HG02571 (cell line): ENCODE measurements around the gene ATP8B2.
"Not testable (repeated sequence)": the region's sequence is repeated elsewhere in the genome, so short reads cannot be mapped to it uniquely, and the experiment has no call there.

Experiments
- ATAC-seq: cut with Tn5 transposase; IDR thresholded peaks from one replicate; pipeline ENCODE4 v1.9.1; 2021; ENCODE audit warnings: mild to moderate bottlenecking, moderate library complexity; ENCODE audit not compliant: unreplicated experiment

Gene ATP8B2

DNA sequence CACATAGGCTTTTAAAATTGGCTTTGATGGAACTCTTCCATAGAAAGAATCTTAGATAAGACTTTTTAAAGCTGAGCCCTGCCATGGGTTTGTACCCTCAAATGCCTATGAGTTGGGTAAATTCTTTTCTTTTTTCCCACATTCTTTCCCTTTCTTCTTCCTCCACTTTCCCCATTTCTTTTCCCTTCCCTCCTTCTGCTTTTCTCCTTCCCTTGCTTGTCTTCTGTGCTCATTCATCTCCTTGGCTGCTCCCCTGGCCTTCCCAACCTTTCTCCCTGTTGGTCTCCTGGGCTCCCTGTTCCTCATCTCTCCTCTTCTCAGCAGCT, 3.8 kb upstream of the ATP8B2 start:
- not testable (repeated sequence) for ATAC-seq

DNA sequence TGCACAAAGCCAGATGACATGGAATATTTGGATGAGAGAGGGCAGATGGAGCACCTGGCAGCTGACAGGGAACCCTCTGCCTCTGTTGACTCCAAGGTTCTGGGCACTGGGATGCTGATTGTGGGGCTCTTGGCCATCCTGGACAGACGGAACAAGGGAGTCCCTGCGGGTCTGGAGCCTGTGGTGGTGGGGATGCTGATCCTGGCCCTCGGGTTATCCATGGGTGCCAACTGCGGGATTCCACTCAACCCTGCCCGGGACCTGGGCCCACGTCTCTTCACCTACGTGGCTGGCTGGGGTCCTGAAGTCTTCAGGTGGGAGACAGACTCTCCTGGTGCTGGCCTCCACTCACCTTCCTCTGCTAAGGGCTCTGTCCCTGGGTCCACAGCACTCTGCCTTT, 1.8 kb upstream of the ATP8B2 start:
- ATAC-seq, result no peak

DNA sequence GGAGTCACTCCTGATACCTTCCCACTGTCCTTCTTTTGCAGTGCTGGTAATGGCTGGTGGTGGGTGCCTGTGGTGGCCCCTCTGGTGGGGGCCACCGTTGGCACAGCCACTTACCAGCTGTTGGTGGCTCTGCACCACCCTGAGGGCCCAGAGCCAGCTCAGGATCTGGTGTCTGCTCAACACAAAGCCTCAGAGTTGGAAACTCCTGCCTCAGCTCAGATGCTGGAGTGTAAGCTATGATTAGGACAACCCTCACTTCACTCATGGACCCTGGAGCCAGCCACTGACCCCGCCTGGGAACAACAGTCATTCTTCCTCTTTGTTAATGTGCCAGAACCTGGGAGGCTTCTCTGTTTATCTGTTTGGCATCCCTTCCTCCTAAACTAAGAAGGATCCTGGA, 1.1 kb upstream of the ATP8B2 start:
- ATAC-seq, result no peak

DNA sequence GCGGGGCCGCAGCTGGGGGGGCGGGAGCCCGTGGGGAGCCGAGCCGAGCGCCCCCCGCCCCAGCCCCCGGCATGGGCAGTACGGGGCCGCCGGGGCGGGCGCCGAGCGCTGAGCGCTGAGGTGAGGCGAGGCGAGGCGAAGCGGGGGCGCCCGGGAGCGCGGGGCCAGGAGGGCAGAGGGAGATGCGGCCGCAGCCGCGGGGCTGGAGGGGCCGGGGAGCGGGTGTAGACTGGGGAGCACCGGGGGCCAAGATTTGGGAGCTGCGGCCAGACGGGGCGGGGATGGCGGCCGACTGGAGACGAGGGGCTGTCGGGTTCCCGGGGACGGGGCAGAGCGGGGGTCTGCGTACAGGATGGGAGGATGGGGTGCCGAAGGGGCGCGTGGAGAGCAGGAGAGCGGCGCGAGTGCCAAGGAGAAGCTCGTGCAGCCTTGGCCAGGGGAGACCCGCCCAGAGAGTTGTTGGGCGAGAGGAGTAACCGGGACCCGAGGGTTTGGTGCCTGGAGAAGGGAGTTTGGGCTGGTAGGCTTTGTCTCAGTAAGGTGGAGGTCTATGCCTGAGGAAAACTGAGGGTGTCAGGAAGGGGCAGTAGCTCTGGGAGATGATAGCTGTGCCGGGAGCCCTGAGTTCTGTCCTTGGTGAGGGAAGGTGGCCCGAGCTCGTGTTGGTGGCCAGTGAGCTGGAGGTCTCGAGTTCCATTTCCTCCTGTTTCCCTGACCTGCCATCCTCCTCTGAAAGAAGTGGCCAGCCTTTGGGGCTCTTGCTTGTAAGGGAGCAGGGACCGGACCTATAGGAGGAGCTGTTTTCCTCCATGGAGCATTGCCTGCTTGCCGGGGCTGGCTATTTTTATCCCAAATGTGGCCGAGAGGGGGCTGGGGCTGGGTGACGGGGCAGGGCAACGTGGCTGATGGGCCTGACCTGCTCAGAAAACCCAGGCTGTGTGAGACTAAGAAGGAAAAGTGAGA, 539 bp downstream of the ATP8B2 start:
- no peak for ATAC-seq

DNA sequence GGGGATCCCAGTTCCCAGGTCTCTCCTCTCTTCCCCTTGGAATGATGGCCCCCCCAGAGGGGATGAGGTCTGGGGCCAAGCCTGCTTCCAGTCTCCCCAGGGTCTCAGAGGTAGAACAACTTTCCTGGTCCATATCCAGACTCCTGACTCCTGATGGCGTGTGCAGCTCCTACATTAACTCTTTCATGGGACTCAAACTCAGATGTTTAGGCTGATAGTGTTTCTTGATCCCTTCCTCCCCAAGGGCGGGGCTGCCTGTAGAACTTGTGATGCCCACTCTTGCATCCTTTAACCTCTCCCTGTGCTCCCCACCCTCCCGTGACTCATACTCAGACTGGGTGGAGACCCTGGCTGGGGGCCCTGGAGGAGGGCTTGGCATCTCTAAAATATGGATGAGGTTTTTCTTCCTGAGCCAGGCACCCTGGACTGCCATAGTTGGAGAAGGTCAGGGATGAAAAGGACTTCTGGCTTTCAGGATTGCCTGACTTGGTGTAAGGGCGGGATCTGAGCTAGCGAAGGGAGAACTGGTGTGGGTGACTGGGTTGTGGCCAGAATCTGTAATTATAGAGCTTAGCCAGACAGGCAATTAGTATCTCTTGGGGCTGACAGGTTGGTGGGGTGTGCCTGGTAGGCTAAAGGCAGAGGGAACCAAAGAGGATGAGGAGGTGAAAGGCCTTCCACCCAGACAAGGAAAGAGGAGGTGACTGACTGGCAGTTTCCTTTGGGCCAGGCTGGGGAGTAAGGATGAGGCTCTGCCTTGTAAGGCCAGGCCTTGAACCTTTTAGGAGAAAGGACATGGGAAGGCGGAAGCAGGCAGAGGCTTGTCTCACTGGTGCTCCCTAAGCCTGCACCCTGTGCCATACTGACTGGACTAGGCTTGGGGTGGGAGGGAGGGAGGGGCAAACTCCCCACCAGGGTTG, 1.5 kb downstream of the ATP8B2 start:
- no peak for ATAC-seq

DNA sequence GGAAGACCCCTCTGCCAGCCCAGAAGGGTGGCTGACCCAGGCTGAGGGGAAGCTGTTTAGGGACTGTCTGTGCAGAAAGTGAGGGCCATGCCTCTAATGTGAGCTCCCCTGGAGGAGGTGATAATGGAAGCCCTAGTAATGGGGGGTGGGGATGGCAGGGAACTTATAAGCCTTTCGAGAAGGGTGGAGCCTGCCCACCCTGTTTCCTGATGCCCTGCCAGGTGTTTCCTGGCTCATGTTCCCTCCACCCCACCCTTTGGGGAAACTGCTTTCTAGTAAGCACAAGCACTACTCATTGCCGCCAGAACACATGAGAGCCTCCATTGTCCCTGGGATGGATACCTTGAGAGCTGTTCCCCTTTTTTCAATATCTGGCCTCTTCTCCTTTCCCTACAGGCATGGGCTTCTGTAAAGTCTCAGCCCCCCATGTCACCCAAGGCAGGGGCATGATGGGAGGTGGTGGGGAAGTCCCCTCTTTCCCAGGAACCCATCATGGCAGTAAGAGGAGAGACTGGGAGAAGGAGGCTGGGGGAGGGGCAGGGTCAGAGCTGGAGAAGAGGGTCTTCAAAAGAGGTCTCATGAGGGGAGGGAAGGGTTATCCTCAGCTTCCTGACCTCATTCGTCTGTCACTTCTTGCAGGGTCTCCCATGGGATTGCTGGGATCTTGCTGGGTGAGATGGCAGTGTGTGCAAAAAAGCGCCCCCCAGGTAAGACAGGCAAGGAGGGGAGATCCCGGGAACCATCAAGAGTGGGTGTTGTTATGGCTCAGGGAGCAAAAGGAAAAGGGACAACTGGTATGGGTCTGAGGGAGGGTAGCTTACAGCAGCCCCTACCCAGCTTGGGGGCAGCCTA, 2.4 kb downstream of the ATP8B2 start:
- no peak for ATAC-seq

DNA sequence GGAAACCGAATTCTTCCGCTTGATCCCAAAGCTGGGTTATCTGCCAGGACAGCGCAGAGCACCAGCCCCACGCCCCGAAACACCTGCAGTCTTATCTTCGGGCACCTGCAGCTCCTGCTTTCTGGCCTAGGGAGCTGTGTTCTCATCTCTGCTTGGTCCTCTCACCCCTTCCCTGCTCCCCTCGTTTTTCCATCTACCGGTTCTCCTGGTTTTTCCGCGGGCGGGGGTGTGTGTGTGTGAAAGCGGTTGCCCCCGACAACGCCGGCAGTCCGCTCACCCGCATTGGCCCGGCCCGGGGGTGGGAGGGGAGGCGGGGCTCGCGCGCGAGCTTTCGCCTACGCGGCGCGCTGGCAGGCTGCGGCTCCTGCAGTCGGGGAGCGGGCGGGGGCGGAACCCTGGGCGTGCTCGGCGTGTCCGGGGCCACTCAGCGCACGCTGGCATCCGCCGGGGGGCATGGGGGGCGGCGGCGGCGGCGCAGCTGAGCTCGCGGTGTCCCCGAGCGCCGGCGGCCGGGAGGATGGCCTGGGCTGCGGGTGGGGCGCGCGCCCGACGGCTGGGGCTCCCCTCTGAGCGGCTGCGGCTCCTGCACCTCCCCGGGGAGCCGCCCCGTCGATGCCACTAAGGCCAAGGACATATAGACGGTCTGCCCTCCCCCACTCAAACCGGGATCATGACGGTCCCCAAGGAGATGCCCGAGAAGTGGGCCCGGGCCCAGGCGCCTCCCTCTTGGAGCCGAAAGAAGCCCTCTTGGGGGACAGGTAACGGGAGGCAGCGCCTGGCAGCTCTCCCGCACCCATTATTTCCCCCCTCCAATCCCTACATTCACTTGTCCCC, 3.2 kb downstream of the ATP8B2 start:
- ATAC-seq, result no peak

DNA sequence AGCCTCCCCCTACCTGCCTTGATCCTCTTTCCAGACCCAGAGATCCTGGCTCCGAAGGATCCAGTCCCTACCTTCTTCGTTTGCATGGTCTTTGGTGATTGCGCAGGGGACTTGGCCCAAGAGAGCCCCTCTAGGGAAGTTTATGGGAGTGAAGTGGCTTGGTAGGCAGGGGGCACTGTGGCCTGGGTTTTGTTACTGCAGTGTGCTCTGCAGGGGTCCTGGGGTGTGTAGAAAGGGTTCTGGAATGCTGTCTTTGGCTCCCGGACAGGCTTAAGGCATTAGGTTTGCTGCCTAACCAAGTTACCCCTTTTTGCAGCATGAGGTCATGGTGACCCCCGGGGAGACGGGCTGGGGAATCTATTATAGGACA, 3.8 kb downstream of the ATP8B2 start:
- no peak for ATAC-seq

DNA sequence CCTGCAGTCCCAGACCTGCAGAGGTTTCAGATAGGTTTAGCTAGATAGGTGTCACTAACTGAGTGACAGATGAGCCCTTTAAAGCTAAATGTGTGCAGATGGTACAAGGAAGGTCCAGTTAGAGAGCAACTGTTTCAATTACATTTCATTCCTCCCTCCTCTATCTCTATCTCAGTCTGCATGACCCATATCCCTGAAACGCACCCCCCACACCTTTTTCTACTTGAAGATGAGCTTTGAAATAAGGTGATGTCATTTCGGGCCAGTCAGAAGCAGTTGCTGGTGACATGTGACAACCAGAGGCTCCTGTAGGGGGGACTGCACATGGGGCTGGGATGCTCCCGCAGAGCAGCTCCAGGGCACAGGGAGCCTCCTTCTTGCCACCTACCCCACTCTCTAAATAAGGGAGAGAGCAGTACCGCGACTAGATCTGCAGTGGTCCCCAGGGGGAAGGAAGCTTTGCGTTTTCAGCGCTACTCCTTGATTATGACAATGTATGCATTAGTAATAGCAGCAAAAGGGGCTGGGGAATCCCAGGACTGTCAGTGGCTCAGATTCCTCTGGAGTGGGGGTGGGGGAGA, 4.3 kb downstream of the ATP8B2 start:
- ATAC-seq, result no peak

DNA sequence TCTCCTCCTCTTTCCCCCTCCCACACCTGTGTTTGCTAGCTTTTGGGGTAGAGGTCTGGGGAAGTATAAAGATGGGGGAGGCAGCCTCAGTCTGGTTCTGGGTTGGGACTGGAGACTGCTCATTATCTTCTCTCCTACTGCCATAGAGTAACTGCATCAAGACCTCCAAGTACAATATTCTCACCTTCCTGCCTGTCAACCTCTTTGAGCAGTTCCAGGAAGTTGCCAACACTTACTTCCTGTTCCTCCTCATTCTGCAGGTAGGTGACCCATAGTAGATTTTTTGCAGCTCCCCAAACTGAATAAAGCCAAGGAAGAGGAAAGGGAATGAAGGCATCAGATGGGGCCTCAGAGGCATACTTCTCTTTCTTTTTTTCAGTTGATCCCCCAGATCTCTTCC, 5.3 kb downstream of the ATP8B2 start:
- ATAC-seq, result no peak

DNA sequence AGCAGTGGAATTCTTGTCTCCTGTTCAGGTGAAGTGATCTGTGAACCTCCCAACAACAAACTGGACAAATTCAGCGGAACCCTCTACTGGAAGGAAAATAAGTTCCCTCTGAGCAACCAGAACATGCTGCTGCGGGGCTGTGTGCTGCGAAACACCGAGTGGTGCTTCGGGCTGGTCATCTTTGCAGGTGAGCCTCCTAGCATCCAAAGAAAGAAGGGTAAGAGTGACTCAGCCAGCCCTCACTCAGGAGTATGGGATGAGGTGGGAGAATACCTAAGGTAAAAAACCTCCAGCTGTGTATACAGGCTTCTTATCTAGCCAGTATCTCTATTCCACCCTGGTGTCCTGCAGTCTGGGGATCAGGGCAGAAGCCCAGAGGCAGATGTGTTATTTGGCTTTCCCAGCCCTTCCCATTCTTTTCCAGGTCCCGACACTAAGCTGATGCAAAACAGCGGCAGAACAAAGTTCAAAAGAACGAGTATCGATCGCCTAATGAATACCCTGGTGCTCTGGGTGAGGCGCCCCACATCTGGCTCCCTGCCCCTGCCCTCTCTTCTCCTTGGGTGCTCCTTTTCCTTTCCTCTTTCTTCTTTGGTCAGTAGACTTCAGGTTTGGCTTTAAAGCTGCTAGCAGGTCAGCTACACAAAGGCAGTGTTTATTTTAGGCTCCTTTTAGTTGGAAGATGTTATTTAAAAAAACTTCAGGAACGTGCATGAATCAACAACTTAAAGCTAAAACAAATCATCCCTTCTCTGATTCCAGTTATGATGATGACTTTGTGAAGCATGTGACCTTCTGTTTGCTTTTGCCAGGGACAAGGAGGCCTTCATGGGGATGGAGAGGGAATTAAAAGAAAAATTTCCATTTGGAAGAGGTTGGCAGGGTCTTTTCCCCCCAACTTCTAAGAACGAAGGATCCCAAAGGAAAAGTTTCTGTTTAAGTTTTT, 9.0 kb downstream of the ATP8B2 start:
- ATAC-seq, result no peak

DNA sequence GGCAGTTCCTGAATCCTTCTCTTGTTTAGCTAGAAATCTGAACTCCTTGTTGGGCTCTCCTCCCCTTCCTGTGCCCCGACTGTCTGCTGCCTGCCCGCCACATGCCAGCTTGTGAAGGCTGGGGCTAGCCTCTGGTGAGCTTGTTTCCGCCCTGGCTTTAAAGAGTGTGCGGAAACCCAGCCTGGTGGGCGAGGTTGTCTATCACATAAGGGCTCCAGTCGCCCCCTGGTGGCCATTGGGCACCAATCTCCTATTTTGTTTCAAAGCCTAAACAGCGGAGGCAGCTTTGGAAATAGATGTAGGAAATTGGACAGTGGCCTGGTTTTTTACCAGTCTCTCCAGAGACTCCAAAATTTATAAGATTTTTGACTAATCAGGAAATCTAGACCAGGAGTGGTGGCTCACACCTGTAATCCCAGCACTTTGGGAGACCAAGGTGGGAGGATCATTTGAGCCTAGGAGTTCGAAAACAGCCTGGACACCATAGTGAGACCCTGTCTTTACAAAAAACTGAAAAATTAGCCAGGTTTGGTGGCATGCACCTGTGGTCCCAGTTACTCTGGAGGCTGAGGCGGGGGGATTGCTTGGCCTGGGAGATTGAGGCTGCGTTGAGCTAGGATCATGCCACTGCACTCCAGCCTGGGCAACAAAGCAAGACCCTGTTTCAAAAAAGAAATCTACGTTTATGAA, 9.8 kb downstream of the ATP8B2 start:
- ATAC-seq, result no peak

DNA sequence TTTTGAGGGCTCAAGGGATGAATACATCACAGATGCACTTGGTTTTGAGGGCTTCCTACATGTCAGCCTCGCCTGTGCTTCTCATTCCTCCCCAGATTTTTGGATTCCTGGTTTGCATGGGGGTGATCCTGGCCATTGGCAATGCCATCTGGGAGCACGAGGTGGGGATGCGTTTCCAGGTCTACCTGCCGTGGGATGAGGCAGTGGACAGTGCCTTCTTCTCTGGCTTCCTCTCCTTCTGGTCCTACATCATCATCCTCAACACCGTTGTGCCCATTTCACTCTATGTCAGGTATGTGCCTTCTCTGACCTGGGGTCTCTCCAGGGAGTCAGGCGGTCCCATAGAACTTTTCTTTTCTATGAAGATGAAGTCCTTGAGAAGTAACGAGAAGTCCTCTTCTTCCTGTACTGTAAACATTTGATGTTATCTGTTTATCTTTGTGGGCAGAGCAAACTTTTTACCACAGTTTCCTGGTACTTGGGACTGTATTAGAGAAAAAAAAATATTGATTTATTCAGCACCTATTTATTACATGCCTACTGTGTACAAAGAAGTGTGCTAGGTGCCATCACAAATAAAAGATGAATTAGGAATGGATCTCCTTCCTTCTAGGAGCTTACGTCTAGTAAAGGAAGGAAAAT, 12.0 kb downstream of the ATP8B2 start:
- no peak for ATAC-seq

DNA sequence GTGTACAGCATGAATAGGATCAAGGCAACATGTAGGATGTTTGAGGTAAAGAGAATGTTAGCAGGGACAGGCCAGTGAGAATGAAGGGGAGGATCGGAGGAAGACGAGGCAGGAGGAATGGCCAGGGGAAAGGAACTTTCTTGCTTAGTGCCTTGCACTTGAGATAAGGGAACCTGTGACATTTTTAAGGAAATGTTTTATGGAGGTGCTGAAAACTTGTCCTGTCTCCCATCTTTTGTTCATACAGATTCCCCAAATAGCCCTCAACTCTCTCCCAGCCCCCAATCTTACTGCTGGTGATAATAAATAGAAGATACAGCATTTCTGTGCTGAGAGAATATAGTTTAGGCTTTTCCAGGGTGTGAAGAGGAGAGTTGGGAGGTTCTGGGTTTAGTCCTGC, 13.6 kb downstream of the ATP8B2 start:
- no peak for ATAC-seq

DNA sequence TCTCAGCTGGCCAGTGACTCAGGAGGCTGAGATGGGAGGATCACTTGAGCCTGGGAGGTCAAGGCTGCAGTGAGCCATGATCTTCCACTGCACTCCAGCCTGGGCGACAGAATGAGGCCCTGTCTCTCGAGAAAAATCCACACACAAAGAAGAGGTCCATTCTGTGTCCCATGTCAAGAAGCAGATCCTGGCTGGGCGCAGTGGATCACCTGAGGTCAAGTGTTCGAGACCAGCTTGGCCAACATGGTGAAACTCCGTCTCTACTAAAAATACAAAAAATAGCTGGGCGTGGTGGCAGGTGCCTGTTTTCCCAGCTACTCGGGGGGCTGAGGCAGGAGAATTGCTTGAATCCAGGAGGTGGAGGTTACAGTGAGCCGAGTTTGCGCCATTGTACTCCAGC, 16.0 kb downstream of the ATP8B2 start:
- ATAC-seq, result not testable (repeated sequence)

DNA sequence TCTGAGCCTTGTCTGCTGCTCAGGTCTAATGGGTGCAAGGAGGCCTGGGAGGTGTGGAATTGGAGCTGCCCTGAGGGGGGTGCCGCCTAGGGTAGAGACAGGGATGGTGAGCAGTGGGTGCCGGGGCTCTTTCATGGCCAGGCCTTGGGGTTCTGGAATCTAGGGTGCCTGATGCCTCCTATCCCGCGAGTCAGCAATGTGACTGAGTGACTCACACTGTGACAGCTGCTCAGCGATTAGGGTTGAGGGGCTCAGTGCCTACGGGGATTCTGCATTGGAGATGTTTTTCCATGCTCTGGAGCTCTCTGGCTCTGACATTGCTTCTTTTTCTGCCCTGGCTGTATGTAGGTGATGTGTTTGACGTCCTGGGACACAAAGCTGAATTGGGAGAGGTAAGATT, 16.8 kb downstream of the ATP8B2 start:
- no peak for ATAC-seq

DNA sequence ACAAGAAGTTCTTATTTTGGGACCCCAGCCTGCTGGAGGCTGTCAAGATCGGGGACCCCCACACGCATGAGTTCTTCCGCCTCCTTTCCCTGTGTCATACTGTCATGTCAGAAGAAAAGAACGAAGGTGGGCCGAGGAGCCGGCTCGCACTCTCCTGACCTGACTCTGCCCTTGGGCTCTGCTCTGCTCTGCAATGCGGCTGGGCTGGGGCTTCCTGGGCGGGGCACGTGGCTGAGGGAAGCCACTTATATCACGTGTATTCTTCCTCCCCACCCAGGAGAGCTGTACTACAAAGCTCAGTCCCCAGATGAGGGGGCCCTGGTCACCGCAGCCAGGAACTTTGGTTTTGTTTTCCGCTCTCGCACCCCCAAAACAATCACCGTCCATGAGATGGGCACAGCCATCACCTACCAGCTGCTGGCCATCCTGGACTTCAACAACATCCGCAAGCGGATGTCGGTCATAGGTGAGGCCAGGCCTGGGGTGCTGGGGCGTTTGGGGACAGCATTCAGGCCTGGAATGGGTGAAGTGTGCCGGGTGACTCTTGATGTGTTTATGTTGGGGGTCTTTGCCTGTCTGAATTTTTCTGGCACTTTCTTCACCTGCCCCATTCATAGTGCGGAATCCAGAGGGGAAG, 17.6 kb downstream of the ATP8B2 start:
- ATAC-seq, result no peak
